K562 (cell line): ENCODE results near the gene P2RY14. TPM values are rescaled to one million over a fixed set of nuclear protein-coding genes. Genes with fewer than 3 reads are reported as not detected.

Experiments used
- ATAC-seq: fragments of 200-7000 bp; cut with Tn5 transposase; 3 replicates; pipeline ENCODE4 v1.9.1; 2020; ENCODE audit warnings: moderate library complexity
- BruUV-seq: library from RNA; stranded (reverse); fragments of 400-500 nt; replicated peaks from 2 replicates; lab custom pipeline; 2021; lab: Mats Ljungman, UMichigan
- CTCF ChIA-PET: fragments of 300-600 bp; formaldehyde crosslinking; extraction: SDS; loops from one replicate; lab custom pipeline; 2021; ENCODE audit warnings: low intra/inter-chr PET ratio; lab: Yijun Ruan, JAX
- POLR2A ChIA-PET: fragments of 300-600, 350-650 bp; sonication (Branson Sonifier 250); formaldehyde crosslinking; extraction: SDS; loops from one replicate; lab custom pipeline; 2021; ENCODE audit warnings: antibody characterized with exemption, inconsistent platforms; lab: Yijun Ruan, JAX
- DNase-seq, 4 experiments: peaks; one replicate each; pipeline versions ENCODE4 v3.0.0 to v3.0.0-alpha.2; 2011 to 2018; ENCODE audit warnings: low spot score in 3 of 4, mixed read lengths in 3 of 4; ENCODE audit errors: extremely low read depth in 1 of 4
- FAIRE-seq: peaks from 2 replicates; lab custom pipeline; 2011; peaks lifted over from hg19 to GRCh38; lab: Jason Lieb, UNC
- H2AFZ ChIP-seq: 2 replicates; pipeline ENCODE4 v1.6.0; 2011; ENCODE audit warnings: low read depth, low read length, control low read depth, inconsistent platforms
- H3K27ac ChIP-seq: fragments of 200-600 bp; 3 replicates; pipeline ENCODE4 v1.8.0; 2011; ENCODE audit warnings: low read depth, mild to moderate bottlenecking, control low read depth, inconsistent platforms, low read length, moderate library complexity, mixed read lengths; ENCODE audit errors: extremely low read depth
- H3K27me3 ChIP-seq, 2 experiments: fragments of 300-600 bp in 1 of 2; 2 replicates in 1 of 2; 3 replicates in 1 of 2; pipeline versions ENCODE4 v1.6.0 to v1.8.0; 2011; ENCODE audit warnings: inconsistent platforms in 2 of 2, low read length in 2 of 2, mild to moderate bottlenecking in 1 of 2, mixed read lengths in 1 of 2, moderate library complexity in 1 of 2; ENCODE audit not compliant: control insufficient read depth in 2 of 2, insufficient read depth in 2 of 2
- H3K36me3 ChIP-seq: fragments of 300-600 bp; 3 replicates; pipeline ENCODE4 v1.8.0; 2011; ENCODE audit warnings: mild to moderate bottlenecking, low read length, inconsistent platforms; ENCODE audit not compliant: control insufficient read depth, insufficient read depth
- H3K4me1 ChIP-seq, 2 experiments: fragments of 200-600 bp in 1 of 2; replicated peaks in 1 of 2; 2 replicates in 1 of 2; 3 replicates in 1 of 2; pipeline versions ENCODE4 v1.5.1 to v1.8.0; 2011; ENCODE audit warnings: inconsistent platforms in 2 of 2, low read length in 2 of 2, mild to moderate bottlenecking in 1 of 2, mixed read lengths in 1 of 2, moderate library complexity in 1 of 2; ENCODE audit not compliant: control insufficient read depth in 2 of 2, insufficient read depth in 2 of 2
- H3K4me2 ChIP-seq: 2 replicates; pipeline ENCODE4 v1.6.1; 2011; ENCODE audit warnings: low read length, control low read depth, inconsistent platforms, mixed read lengths; ENCODE audit not compliant: insufficient read depth
- H3K4me3 ChIP-seq: fragments of 200-600 bp; sonication (generic), shearing (Covaris generic); 2 replicates; pipeline ENCODE4 v1.5.1; 2016; ENCODE audit warnings: control low read depth, inconsistent platforms
- H3K79me2 ChIP-seq: fragments of 200-600 bp; 3 replicates; pipeline ENCODE4 v1.8.0; 2011; ENCODE audit warnings: low read length, inconsistent platforms; ENCODE audit not compliant: control insufficient read depth, insufficient read depth
- H3K9ac ChIP-seq, 2 experiments: 2 replicates each; pipeline versions ENCODE4 v1.6.0 to v1.6.1; 2011; ENCODE audit warnings: low read depth in 2 of 2, low read length in 2 of 2, control low read depth in 1 of 2, inconsistent platforms in 1 of 2, mild to moderate bottlenecking in 1 of 2, mixed read lengths in 1 of 2; ENCODE audit not compliant: insufficient read depth in 1 of 2
- H3K9me1 ChIP-seq: one replicate; pipeline ENCODE4 v1.6.0; 2011; ENCODE audit warnings: inconsistent platforms, mild to moderate bottlenecking, low read length, moderate library complexity; ENCODE audit not compliant: control insufficient read depth, insufficient read depth
- H3K9me3 ChIP-seq: replicated peaks from 2 replicates; pipeline ENCODE4 v1.5.1; 2011; ENCODE audit warnings: low read depth, low read length, inconsistent platforms; ENCODE audit not compliant: control insufficient read depth, insufficient read depth
- H4K20me1 ChIP-seq: replicated peaks from 2 replicates; pipeline ENCODE4 v1.6.1; 2011; ENCODE audit warnings: low read length, inconsistent platforms, mixed read lengths; ENCODE audit not compliant: control insufficient read depth, insufficient read depth
- ARNT ChIP-seq, 2 experiments: fragments of 450-650 bp; IDR thresholded peaks; 2 replicates each; pipeline ENCODE4 v1.6.1; 2016; ENCODE audit warnings: mild to moderate bottlenecking in 1 of 2
- CBX3 ChIP-seq, 2 experiments: IDR thresholded peaks; 1 replicate in 1 of 2; 2 replicates in 1 of 2; pipeline ENCODE4 v1.6.1; 2012; ENCODE audit warnings: inconsistent platforms in 2 of 2, low read length in 2 of 2, borderline replicate concordance in 1 of 2, control low read depth in 1 of 2
- ESRRB ChIP-seq: fragments of 250-450 bp; sonication (Bioruptor Pico); IDR thresholded peaks from 2 replicates; pipeline ENCODE4 v1.5.0; 2020; ENCODE audit warnings: mild to moderate bottlenecking, moderate library complexity, borderline replicate concordance
- TBL1XR1 ChIP-seq, 2 experiments: IDR thresholded peaks; 2 replicates each; pipeline ENCODE4 v1.6.1; 2012; ENCODE audit warnings: improper control_type of control experiment in 2 of 2, low read length in 2 of 2, mild to moderate bottlenecking in 1 of 2
- WGBS: fragments of 100-300 bp; shearing (Covaris generic); methylation state at CpG from one replicate; pipeline ENCODE4 v1.1.6; 2016; ENCODE audit warnings: low coverage, mixed read lengths; ENCODE audit not compliant: insufficient coverage; ENCODE audit errors: missing lambda C conversion rate; 5-methylcytosine and 5-hydroxymethylcytosine counted together
- in situ Hi-C: fragments of 300-500 bp; cut with MboI; formaldehyde crosslinking; loops from 4 replicates; pipeline ENCODE4 v1.15.0; 2018; ENCODE audit warnings: inconsistent platforms, mixed read lengths
- intact Hi-C: fragments of 100-400 bp; cut with micrococcal nuclease; formaldehyde crosslinking; loops from 2 replicates; pipeline ENCODE4 v1.14.2; 2022
- polyA plus RNA-seq, 8 experiments: library from polyadenylated mRNA; depleted of rRNA in 4 of 8; stranded (reverse) in 5 of 8; unstranded in 3 of 8; fragments of >200 nt; fragmentation: Nextera tagmentation in 2 of 8; fragmentation: Illumina TruSeq in 1 of 8; extraction: Ambion mirVana in 2 of 8; extraction: Trizol in 1 of 8; gene quantifications; 2 replicates each; pipeline versions ENCODE4 v1.2.1 to v1.2.3, GENCODE V29; 2011 to 2014; ENCODE audit warnings: inconsistent platforms in 1 of 8, missing spikeins in 1 of 8
- total RNA-seq, 7 experiments: library from RNA; depleted of rRNA in 6 of 7; stranded (reverse); fragments of >200 nt in 6 of 7; fragmentation: Illumina TruSeq in 2 of 7; extraction: Trizol in 2 of 7; gene quantifications; 2 replicates each; pipeline versions ENCODE4 v1.2.1 to v1.2.3, GENCODE V29; 2011 to 2021; ENCODE audit warnings: low replicate concordance in 1 of 7
- TF ChIP-seq, protein P1 (sequence below): sonication (generic); formaldehyde crosslinking; IDR thresholded peaks from 2 replicates; pipeline ENCODE4 v1.8.0; 2022; ENCODE audit warnings: missing genetic modification reagents, mild to moderate bottlenecking, borderline replicate concordance

P2RY14 gene
- total and polyA plus RNA-seq, 9 of the 15 experiments (the other 6 are each of a cell fraction or from before 2014, with no cell fraction given) = not detected

DNA sequence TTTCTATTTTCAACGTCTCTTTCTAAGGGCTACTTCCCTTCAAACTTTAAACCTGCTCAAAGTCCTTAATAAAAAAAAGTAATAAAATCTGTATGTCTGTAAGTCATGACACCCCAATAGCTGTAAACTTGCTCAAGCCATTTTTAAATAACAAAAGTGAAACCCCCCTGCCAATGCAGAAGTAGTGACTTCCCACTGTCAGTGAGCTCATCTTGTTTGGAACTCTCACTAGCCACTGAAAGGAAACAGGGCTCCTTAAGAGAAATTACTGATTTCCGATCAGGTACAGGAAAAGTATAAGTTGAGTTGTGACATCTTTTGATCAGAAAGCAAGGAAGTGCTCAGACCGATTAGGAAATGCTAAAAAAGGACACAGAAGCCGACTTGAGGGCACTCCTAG lies 47.7 kb downstream of the P2RY14 start:
- ATAC-seq = no peak
- DNase-seq = no peak
- Histone ChIP-seq H3K9me3 (no peaks in the 10 kb centered on the region), H3K79me2 (no peaks in the 10 kb centered on the region), H3K9ac (no peak overlapping the region), H3K27me3 (peaks cover 5 to 14% of the 10 kb centered on the region in 2 experiments), H3K36me3 (no peaks in the 10 kb centered on the region), H3K4me2 (no peak overlapping the region), H3K9me1 (no peaks in the 10 kb centered on the region), H2AFZ (no peak overlapping the region), H3K27ac (no peak overlapping the region), H3K4me1 (no peaks in the 10 kb centered on the region), H4K20me1 (no peaks in the 10 kb centered on the region), H3K4me3 (no peak overlapping the region)
- 0% methylated on average over 4 of the region's 4 CpGs for WGBS
- FAIRE-seq = no peak
- in situ Hi-C loops (loop anchor here (25.0 kb wide), 1 partner anchor 607 kb away; no protein-coding TSS in a partner anchor), intact Hi-C loops (no loop called here)
- TF ChIP-seq, protein P1, sequence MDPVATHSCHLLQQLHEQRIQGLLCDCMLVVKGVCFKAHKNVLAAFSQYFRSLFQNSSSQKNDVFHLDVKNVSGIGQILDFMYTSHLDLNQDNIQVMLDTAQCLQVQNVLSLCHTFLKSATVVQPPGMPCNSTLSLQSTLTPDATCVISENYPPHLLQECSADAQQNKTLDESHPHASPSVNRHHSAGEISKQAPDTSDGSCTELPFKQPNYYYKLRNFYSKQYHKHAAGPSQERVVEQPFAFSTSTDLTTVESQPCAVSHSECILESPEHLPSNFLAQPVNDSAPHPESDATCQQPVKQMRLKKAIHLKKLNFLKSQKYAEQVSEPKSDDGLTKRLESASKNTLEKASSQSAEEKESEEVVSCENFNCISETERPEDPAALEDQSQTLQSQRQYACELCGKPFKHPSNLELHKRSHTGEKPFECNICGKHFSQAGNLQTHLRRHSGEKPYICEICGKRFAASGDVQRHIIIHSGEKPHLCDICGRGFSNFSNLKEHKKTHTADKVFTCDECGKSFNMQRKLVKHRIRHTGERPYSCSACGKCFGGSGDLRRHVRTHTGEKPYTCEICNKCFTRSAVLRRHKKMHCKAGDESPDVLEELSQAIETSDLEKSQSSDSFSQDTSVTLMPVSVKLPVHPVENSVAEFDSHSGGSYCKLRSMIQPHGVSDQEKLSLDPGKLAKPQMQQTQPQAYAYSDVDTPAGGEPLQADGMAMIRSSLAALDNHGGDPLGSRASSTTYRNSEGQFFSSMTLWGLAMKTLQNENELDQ = no peak
- TF ChIP-seq ARNT (IDR thresholded peaks at IDR 0.05) (no peak), TBL1XR1 (IDR thresholded peaks at IDR 0.05; ENCODE audit: low read length in 2 of 2) (no peak), CBX3 (IDR thresholded peaks at IDR 0.05; ENCODE audit: borderline replicate concordance in 1 of 2, low read length in 2 of 2) (no peak), ESRRB (no peak)
- BruUV-seq = no TSS peak
- ChIA-PET CTCF (interaction anchor here (0.7 kb wide), 1 partner anchor 63 kb away, joined by 3 read pairs; no protein-coding TSS in a partner anchor), POLR2A (no interaction called here)
